RWPE1 (cell line): ENCODE data around the gene INHA.

Experiments
- CTCF ChIA-PET: fragments of 350-600 bp; sonication (Branson Sonifier 250); formaldehyde crosslinking; extraction: SDS; loops from one replicate; lab custom pipeline; 2021; lab: Yijun Ruan, JAX
- POLR2A ChIA-PET: fragments of 400-600 bp; formaldehyde crosslinking; extraction: SDS; loops from one replicate; lab custom pipeline; 2020; ENCODE audit warnings: antibody characterized with exemption; ENCODE audit not compliant: low non-redundant PET; lab: Yijun Ruan, JAX
- DNase-seq: peaks from one replicate; pipeline ENCODE4 v3.0.0; 2012; ENCODE audit warnings: low spot score
- H3K27ac ChIP-seq: fragments of 450-650 bp; 2 replicates; pipeline ENCODE4 v1.5.1; 2017
- CTCF ChIP-seq: fragments of 450-650 bp; conservative IDR thresholded peaks from 2 replicates; pipeline ENCODE4 v1.5.1; 2017; ENCODE audit warnings: low read depth, mild to moderate bottlenecking

Gene INHA

GRCh38 chr2:219572237-219573001 is at the start of gene INHA:
TSS of gene INHA (plus strand) at chr2:219572310. CDS start at chr2:219572375, 65 bp downstream.
- ChIA-PET POLR2A (no interaction called here), CTCF (interaction anchor here (4.0 kb wide), 1 partner anchor 12 kb away, joined by 21 read pairs; no protein-coding TSS in a partner anchor)
- DNase-seq, result no peak
- no peak for TF ChIP-seq CTCF
- H3K27ac ChIP-seq, result peak within 1 kb of the TSS; percentile 77

GRCh38 chr2:219523031-219523671 is 49.0 kb upstream of the INHA start:
- H3K27ac ChIP-seq, result no peak overlapping the region; the same call in 1 of the 2 replicates
- no peak for TF ChIP-seq CTCF
- ChIA-PET POLR2A (no interaction called here), CTCF (interaction anchor here (0.6 to 1.2 kb wide), 2 partner anchors 13 to 132 kb away, joined by 3 read pairs; no protein-coding TSS in a partner anchor)
- DNase-seq, result no peak

GRCh38 chr2:219524817-219525216 is 47.3 kb upstream of the INHA start:
- DNase-seq, result no peak
- CTCF ChIA-PET, result no interaction called here
- POLR2A ChIA-PET, result no interaction called here
- TF ChIP-seq CTCF, result no peak
- no peak overlapping the region for H3K27ac ChIP-seq

- POLR2A ChIA-PET, result no interaction called here
- CTCF ChIA-PET, result interaction anchor here (0.6 to 0.9 kb wide), 2 partner anchors 12 to 116 kb away, joined by 3 read pairs; no protein-coding TSS in a partner anchor
- DNase-seq, result no peak
- no peak overlapping the region for H3K27ac ChIP-seq
- TF ChIP-seq CTCF, result no peak
These were observed 46.4 kb upstream of the INHA start for GRCh38 chr2:219525533-219526232.

GRCh38 chr2:219526320-219527075 is 45.6 kb upstream of the INHA start:
- TF ChIP-seq CTCF, result no peak
- ChIA-PET CTCF (interaction anchor here (0.6 to 3.7 kb wide), 4 partner anchors 13 to 115 kb away, joined by 3 to 26 read pairs (median 4); no protein-coding TSS in a partner anchor), POLR2A (no interaction called here)
- no peak overlapping the region for H3K27ac ChIP-seq
- no peak for DNase-seq
